ENCODE data around the gene SPACA4. TPM values are rescaled to one million over a fixed set of nuclear protein-coding genes. Genes with fewer than 3 reads are reported as not detected.

The SPACA4 gene
- total and polyA plus RNA-seq, 10 of the 15 experiments (the other 5 are each of a cell fraction or from before 2014, with no cell fraction given), result not detected

DNA sequence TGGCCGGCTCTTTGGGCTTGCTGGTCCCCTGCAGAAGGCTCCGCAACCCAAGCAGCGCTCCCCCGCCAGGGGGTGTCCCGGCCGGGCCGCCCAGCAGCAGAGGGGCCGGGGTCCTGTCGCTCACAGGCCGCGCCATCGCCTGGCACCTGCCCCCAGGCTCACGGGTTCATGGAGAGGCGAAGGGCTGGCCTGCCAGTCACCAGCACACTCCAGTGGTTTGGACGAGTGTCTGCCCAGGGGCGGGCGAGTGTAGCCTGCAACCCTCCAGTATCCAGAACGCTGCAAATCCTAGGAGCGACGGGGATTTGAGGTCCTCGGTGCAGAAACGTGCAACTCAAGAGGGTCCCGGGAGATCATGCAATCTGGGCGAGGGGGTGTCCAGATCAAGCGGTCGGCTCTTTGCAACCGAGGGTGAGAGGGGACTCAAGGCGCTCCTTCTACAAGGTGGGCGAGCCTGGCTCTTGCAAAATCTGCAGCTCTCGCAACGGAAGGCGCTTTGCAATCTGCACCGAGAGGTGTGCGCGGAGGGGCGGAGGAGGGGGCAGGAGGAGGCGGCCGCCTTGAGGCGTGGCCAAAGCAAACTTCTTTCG lies 30.4 kb downstream of the SPACA4 start, which contains the start of gene DBP (continued):
- TF ChIP-seq, protein P1, sequence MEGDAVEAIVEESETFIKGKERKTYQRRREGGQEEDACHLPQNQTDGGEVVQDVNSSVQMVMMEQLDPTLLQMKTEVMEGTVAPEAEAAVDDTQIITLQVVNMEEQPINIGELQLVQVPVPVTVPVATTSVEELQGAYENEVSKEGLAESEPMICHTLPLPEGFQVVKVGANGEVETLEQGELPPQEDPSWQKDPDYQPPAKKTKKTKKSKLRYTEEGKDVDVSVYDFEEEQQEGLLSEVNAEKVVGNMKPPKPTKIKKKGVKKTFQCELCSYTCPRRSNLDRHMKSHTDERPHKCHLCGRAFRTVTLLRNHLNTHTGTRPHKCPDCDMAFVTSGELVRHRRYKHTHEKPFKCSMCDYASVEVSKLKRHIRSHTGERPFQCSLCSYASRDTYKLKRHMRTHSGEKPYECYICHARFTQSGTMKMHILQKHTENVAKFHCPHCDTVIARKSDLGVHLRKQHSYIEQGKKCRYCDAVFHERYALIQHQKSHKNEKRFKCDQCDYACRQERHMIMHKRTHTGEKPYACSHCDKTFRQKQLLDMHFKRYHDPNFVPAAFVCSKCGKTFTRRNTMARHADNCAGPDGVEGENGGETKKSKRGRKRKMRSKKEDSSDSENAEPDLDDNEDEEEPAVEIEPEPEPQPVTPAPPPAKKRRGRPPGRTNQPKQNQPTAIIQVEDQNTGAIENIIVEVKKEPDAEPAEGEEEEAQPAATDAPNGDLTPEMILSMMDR (IDR thresholded peaks at IDR 0.05 in 2 of 3, conservative IDR thresholded peaks at IDR 0.05 in 1 of 3; ENCODE audit: control insufficient read depth in 2 of 3, extremely low read depth in 1 of 3, insufficient read depth in 1 of 3, low read depth in 3 of 3, low read length in 3 of 3), result 0 out of 6 replicates have a peak, but pooled peaks of 2 of the 3 experiments have one; percentile 5 to 8
- 0 out of 2 replicates have a peak, but pooled peaks have one; percentile 57 for TF ChIP-seq GATAD2B (conservative IDR thresholded peaks at IDR 0.05; ENCODE audit: low read depth)

DNA sequence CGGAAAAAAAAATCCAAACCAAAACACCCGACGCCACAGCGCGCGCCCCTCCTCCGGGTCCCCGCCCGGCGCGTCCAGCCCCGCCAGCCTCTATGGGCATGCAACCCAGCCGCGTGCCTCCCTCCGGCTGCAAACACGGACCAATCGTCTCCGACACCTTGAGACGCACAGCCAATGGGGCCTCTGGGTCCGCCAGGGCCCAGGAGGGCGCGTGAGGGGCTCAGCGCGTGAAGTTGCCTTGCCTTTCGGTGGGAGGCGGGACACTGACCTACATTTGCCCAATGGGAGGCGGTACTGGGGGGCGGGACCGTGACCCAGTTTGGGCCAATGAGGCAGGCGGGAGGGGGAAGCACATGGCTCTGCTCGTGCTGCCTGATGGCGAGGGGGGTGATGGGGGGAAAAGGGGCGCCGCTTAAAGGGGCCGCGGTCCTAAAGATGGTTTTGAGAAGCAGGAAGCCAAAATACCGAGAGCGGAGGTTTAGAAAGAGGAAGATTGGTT lies 31.0 kb downstream of the SPACA4 start:
- Histone ChIP-seq H2AFZ (ENCODE audit: control insufficient read depth, low read depth, low read length) (peak overlapping the region; percentile 71), H3K4me3 (peak overlapping the region; percentile 89), H3K4me2 (ENCODE audit: control insufficient read depth, insufficient read depth) (peak overlapping the region; percentile 86), H3K79me2 (ENCODE audit: control insufficient read depth, insufficient read depth, low read length) (peaks cover 5% of the 10 kb centered on the region), H3K4me1 (ENCODE audit: control insufficient read depth, insufficient read depth, low read length) (peaks cover 28% of the 10 kb centered on the region), H3K9me3 (replicated peaks; ENCODE audit: control insufficient read depth, insufficient read depth, low read length) (no peaks in the 10 kb centered on the region), H3K27ac (ENCODE audit: control insufficient read depth, insufficient read depth) (peak overlapping the region; percentile 93), H3K9ac (ENCODE audit: control insufficient read depth, insufficient read depth, low read length) (peak overlapping the region; percentile 72), H4K20me1 (ENCODE audit: control insufficient read depth, insufficient read depth) (no peaks in the 10 kb centered on the region), H3K36me3 (ENCODE audit: control insufficient read depth in 2 of 2, insufficient read depth in 2 of 2, low read length in 1 of 2) (no peaks in the 10 kb centered on the region), H3K27me3 (replicated peaks in 1 of 2; ENCODE audit: control insufficient read depth in 2 of 2, insufficient read depth in 2 of 2, low read length in 1 of 2) (no peaks in the 10 kb centered on the region)
- ChIA-PET POLR2A (interaction anchor here (0.6 to 1.7 kb wide), 6 partner anchors 10 to 328 kb away, joined by 3 to 5 read pairs (median 3); partner anchors contain the start of genes FTL, RPL18 and SPHK2), RAD21 (ENCODE audit: unreplicated experiment) (interaction anchor here (0.9 to 1.3 kb wide), 2 partner anchors 19 to 356 kb away, joined by 3 to 5 read pairs; partner anchors contain the start of genes GYS1, RPL18, RUVBL2 and SPHK2), CTCF (interaction anchor here (1.0 to 1.2 kb wide), 2 partner anchors 8 to 37 kb away, joined by 3 to 5 read pairs; partner anchors contain the start of gene CA11), SMC1A (ENCODE audit: uncharacterized antibody, unreplicated experiment) (interaction anchor here (1.0 to 1.3 kb wide), 2 partner anchors 8 to 37 kb away, joined by 3 to 4 read pairs; partner anchors contain the start of gene CA11)
- DNase-seq (ENCODE audit: low read depth, low spot score), result peak; percentile 96
- in situ Hi-C loops (cut with MboI) (loop anchor here (25.0 kb wide), 1 partner anchor 1250 kb away; the partner anchor contains the start of genes AKT1S1, IL4I1 and TBC1D17), intact Hi-C loops (cut with micrococcal nuclease; ENCODE audit: unreplicated experiment) (loop anchor here (10.0 kb wide), 1 partner anchor 327 kb away; the partner anchor contains the start of gene FTL)
- ATAC-seq, result peak; percentile 85
- FAIRE-seq, result peak; percentile 98
- under 1% methylated on average over 37 of the region's 38 CpGs for WGBS (ENCODE audit: insufficient coverage, insufficient replicate concordance, low lambda C conversion rate, missing lambda C conversion rate)
- no TSS peak for BruUV-seq (replicated peaks)
- no peak for TF ChIP-seq ASH2L (IDR thresholded peaks at IDR 0.05; ENCODE audit: borderline replicate concordance, low read depth)
- TF ChIP-seq, protein P2, sequence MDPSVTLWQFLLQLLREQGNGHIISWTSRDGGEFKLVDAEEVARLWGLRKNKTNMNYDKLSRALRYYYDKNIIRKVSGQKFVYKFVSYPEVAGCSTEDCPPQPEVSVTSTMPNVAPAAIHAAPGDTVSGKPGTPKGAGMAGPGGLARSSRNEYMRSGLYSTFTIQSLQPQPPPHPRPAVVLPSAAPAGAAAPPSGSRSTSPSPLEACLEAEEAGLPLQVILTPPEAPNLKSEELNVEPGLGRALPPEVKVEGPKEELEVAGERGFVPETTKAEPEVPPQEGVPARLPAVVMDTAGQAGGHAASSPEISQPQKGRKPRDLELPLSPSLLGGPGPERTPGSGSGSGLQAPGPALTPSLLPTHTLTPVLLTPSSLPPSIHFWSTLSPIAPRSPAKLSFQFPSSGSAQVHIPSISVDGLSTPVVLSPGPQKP (IDR thresholded peaks at IDR 0.05; ENCODE audit: low read depth, low read length), result no peak
- no peak for TF ChIP-seq CHD1 (IDR thresholded peaks at IDR 0.05; ENCODE audit: low read depth, low read length)
- no peak for TF ChIP-seq TAF1 (IDR thresholded peaks at IDR 0.05; ENCODE audit: borderline replicate concordance, low read depth, low read length)
- no peak; a peak in 1 of 4 replicates for TF ChIP-seq IKZF2 (IDR thresholded peaks at IDR 0.05)
- peak; percentile 63; the same call in 1 of the 2 replicates for TF ChIP-seq ESRRA (IDR thresholded peaks at IDR 0.05; ENCODE audit: low read length)
- TF ChIP-seq IRF4 (IDR thresholded peaks at IDR 0.05; ENCODE audit: low read depth, low read length), result no peak
- peak; percentile 74 for TF ChIP-seq FOS (IDR thresholded peaks at IDR 0.05; ENCODE audit: borderline replicate concordance, extremely low read depth, insufficient read length)
- TF ChIP-seq STAT1 (conservative IDR thresholded peaks at IDR 0.05), result no peak
- TF ChIP-seq, protein P3, sequence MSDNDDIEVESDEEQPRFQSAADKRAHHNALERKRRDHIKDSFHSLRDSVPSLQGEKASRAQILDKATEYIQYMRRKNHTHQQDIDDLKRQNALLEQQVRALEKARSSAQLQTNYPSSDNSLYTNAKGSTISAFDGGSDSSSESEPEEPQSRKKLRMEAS (IDR thresholded peaks at IDR 0.05; ENCODE audit: low read depth, low read length), result peak; percentile 95; the same call in 1 of the 2 replicates
- TF ChIP-seq MXI1 (IDR thresholded peaks at IDR 0.05; ENCODE audit: low read depth, low read length), result peak; percentile 86
- peak; percentile 40; the same call in 1 of the 2 replicates for TF ChIP-seq TARDBP (IDR thresholded peaks at IDR 0.05; ENCODE audit: borderline replicate concordance)
- TF ChIP-seq CHD4 (IDR thresholded peaks at IDR 0.05), result no peak
- no peak for TF ChIP-seq TCF7 (IDR thresholded peaks at IDR 0.05; ENCODE audit: borderline replicate concordance)
- TF ChIP-seq BACH1 (IDR thresholded peaks at IDR 0.05; ENCODE audit: borderline replicate concordance), result no peak; the same call in 1 of the 2 replicates

Measured in GM12878 (cell line).